B cell (primary cell): ENCODE measurements around the gene ESPNL. TPM values are rescaled to one million over a fixed set of nuclear protein-coding genes. Genes with fewer than 3 reads are reported as not detected.

Experiments
- ATAC-seq: fragments of 200-7000 bp; cut with Tn5 transposase; one replicate; pipeline ENCODE4 v1.10.0; 2021; ENCODE audit warnings: low read depth, mild to moderate bottlenecking, moderate number of reproducible peaks, moderate library complexity
- CTCF ChIA-PET: fragments of 350-600 bp; sonication (Branson Sonifier 250); formaldehyde crosslinking; loops from one replicate; lab custom pipeline; 2021; ENCODE audit warnings: antibody characterized with exemption, inconsistent platforms; lab: Charles Lee
- POLR2A ChIA-PET: fragments of 350-600 bp; sonication (Branson Sonifier 250); formaldehyde crosslinking; loops from one replicate; lab custom pipeline; 2021; ENCODE audit warnings: antibody characterized with exemption; lab: Charles Lee
- DNase-seq: peaks from one replicate; pipeline ENCODE4 v3.0.0; 2013
- H2AFZ ChIP-seq: 2 replicates; pipeline ENCODE4 v1.6.1; 2012; ENCODE audit warnings: mild to moderate bottlenecking, low read depth, low read length; ENCODE audit not compliant: insufficient read depth, poor library complexity, severe bottlenecking
- H3K27ac ChIP-seq, 2 donors: 1 replicate in 1 of 2; 2 replicates in 1 of 2; pipeline ENCODE4 v1.5.1; 2012 to 2013; ENCODE audit warnings: low read length in 2 of 2, mild to moderate bottlenecking in 2 of 2, moderate library complexity in 1 of 2
- H3K27me3 ChIP-seq, 4 experiments: fragments of 200-600 bp in 1 of 4; sonication (generic) in 1 of 4; replicated peaks in 1 of 4; 1 replicate in 2 of 4; 2 replicates in 2 of 4; pipeline versions ENCODE4 v1.6.1 to v1.7.0; 2013 to 2016; ENCODE audit warnings: low read length in 3 of 4, mild to moderate bottlenecking in 2 of 4, mixed read lengths in 1 of 4, moderate library complexity in 1 of 4; ENCODE audit not compliant: insufficient read depth in 4 of 4, control insufficient read depth in 3 of 4; ENCODE audit errors: control extremely low read depth in 1 of 4
- H3K36me3 ChIP-seq, 2 experiments: replicated peaks in 1 of 2; 1 replicate in 1 of 2; 2 replicates in 1 of 2; pipeline versions ENCODE4 v1.6.1 to v1.7.1; 2013; ENCODE audit warnings: low read length in 1 of 2; ENCODE audit not compliant: insufficient read depth in 2 of 2, control insufficient read depth in 1 of 2; ENCODE audit errors: control extremely low read depth in 1 of 2, extremely low read depth in 1 of 2
- H3K4me1 ChIP-seq, 2 donors: fragments of 200-600 bp in 1 of 2; sonication (generic) in 1 of 2; 1 replicate in 1 of 2; 2 replicates in 1 of 2; pipeline versions ENCODE4 v1.5.1 to v1.6.1; 2013 to 2017; ENCODE audit warnings: low read length in 2 of 2; ENCODE audit not compliant: control insufficient read depth in 2 of 2, insufficient read depth in 2 of 2
- H3K4me2 ChIP-seq: replicated peaks from 2 replicates; pipeline ENCODE3; 2012; ENCODE audit warnings: mild to moderate bottlenecking, low read depth, low read length; ENCODE audit not compliant: poor library complexity, severe bottlenecking
- H3K4me3 ChIP-seq, 5 experiments: fragments of 200-600 bp in 1 of 5; sonication (generic) in 1 of 5; 1 replicate in 3 of 5; 2 replicates in 2 of 5; pipeline versions ENCODE4 v1.5.1 to v1.7.0; 2011 to 2016; ENCODE audit warnings: low read length in 4 of 5, mild to moderate bottlenecking in 4 of 5, low read depth in 2 of 5, control low read depth in 1 of 5, moderate library complexity in 1 of 5; ENCODE audit not compliant: insufficient read depth in 1 of 5; ENCODE audit errors: control extremely low read depth in 1 of 5, extremely low read depth in 1 of 5
- H3K79me2 ChIP-seq: fragments of 200-600 bp; sonication (generic); one replicate; pipeline ENCODE4 v1.6.0; 2016; ENCODE audit warnings: low read length; ENCODE audit not compliant: control insufficient read depth, insufficient read depth
- H3K9ac ChIP-seq: fragments of 200-600 bp; sonication (generic); 2 replicates; pipeline ENCODE4 v1.6.1; 2017; ENCODE audit warnings: mild to moderate bottlenecking, low read length, moderate library complexity
- H3K9me3 ChIP-seq, 3 donors: one replicate each; pipeline versions ENCODE4 v1.6.1 to v1.7.1; 2013; ENCODE audit warnings: low read length in 2 of 3; ENCODE audit not compliant: control insufficient read depth in 2 of 3, insufficient read depth in 1 of 3; ENCODE audit errors: control extremely low read depth in 1 of 3
- H4K20me1 ChIP-seq: 2 replicates; pipeline ENCODE4 v1.6.0; 2012; ENCODE audit warnings: mild to moderate bottlenecking, low read length; ENCODE audit not compliant: insufficient read depth, control insufficient read depth, poor library complexity, severe bottlenecking
- H3K27ac Mint-ChIP-seq: one replicate; pipeline ENCODE4 v1.8.0; 2021; ENCODE audit warnings: mixed read lengths
- H3K27me3 Mint-ChIP-seq: one replicate; pipeline ENCODE4 v1.8.0; 2021; ENCODE audit warnings: mixed read lengths
- H3K4me1 Mint-ChIP-seq: one replicate; pipeline ENCODE4 v1.8.0; 2021; ENCODE audit warnings: mixed read lengths
- H3K4me3 Mint-ChIP-seq: one replicate; pipeline ENCODE4 v1.8.0; 2021; ENCODE audit warnings: mixed read lengths
- H3K9me3 Mint-ChIP-seq: one replicate; pipeline ENCODE4 v1.8.0; 2022; ENCODE audit warnings: mixed read lengths; ENCODE audit not compliant: insufficient read depth
- EZH2 ChIP-seq: IDR thresholded peaks from 2 replicates; pipeline ENCODE4 v1.6.1; 2012; ENCODE audit warnings: borderline replicate concordance, low read depth, mild to moderate bottlenecking, moderate library complexity, low read length; ENCODE audit not compliant: insufficient read depth, poor library complexity, severe bottlenecking
- WGBS: methylation state at CpG from one replicate; pipeline ENCODE4 v1.1.5; 2013; ENCODE audit warnings: missing lambda C conversion rate; ENCODE audit not compliant: insufficient coverage; 5-methylcytosine and 5-hydroxymethylcytosine counted together
- intact Hi-C: fragments of 100-400 bp; cut with micrococcal nuclease; formaldehyde crosslinking; loops from one replicate; pipeline ENCODE4 v1.10.0; 2022
- polyA plus RNA-seq: library from polyadenylated mRNA; depleted of rRNA; stranded (reverse); fragments of >200 nt; gene quantifications from 2 replicates; pipeline ENCODE4 v1.2.3, GENCODE V29; 2012
- total RNA-seq, 2 donors: library from RNA; stranded (reverse); fragments of 120-200 nt in 1 of 2; gene quantifications; 1 replicate in 1 of 2; 2 replicates in 1 of 2; pipeline versions ENCODE4 v1.2.3 to v1.2.4, GENCODE V29; 2013 to 2022
- TF ChIP-seq, protein P1 (sequence below): fragments of 200-600 bp; IDR thresholded peaks from one replicate; pipeline ENCODE4 v1.8.0; 2022; ENCODE audit warnings: antibody characterized with exemption, mild to moderate bottlenecking

ESPNL gene
- total and polyA plus RNA-seq, 2 donors (not counting 1 experiment from before 2014, with no cell fraction given), result 1.6 to 2.5 TPM

DNA sequence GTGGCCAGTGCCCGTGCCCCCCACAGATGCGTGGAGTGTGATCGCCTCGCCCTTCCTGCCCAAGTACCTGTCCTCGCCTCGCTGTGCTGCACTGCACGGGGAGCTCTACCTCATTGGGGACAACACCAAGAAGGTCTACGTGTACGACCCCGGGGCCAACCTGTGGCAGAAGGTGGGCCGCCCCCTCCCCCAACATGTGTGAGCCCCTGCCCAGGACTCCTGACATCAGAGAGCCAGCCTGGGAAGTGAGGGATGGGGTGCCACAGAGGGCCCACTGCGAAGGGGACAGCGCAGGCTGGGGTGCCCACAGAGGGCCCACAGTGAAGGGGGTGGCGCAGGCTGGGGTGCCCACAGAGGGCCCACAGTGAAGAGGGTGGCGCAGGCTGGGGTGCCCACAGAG is 48.8 kb downstream of the ESPNL start:
- no peak overlapping the region for H3K4me3 Mint-ChIP-seq
- CTCF ChIA-PET, result no interaction called here

DNA sequence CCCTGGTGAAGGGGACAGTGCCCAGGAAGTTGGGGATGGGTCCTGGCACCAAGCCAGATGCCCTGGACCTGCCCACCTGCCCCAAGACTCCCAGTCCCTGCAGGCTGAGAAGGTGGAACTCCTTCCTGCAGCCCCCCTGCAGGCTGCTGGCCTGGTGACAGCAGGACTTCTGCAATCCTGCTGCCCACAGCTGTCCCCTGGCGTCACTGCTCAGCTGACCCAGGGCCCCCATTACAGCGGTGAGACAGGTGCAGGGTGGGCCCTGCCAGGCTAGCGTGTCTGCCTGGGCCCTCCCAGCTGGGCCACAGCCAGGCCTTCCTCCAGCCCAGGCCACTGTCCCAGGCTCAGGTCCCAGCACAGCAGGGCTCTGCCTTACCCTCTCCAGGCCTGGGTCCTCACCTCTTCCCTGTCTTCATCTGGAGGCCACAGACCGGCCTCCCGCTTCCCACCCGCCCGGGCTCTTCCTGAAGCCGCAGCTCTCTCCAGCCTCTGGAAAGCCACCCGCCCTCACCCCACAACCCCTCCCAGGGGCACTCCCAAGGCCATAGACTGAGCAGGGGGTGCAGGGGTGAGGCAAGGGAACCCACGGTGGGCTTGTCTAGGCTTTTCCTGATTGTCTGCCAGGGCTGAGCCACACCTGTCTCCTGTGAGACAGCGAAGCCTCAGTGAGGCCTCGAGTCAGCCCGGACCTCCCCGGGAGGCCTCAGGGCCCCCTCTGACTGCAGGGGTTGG is 49.9 kb downstream of the ESPNL start:
- Histone ChIP-seq H3K36me3 (no peaks in the 10 kb centered on the region), H3K4me3 (no peak overlapping the region), H4K20me1 (no peaks in the 10 kb centered on the region), H3K27me3 (no peaks in the 10 kb centered on the region), H3K27ac (no peak overlapping the region), H2AFZ (no peak overlapping the region), H3K4me2 (no peak overlapping the region), H3K79me2 (no peaks in the 10 kb centered on the region), H3K9me3 (peaks cover 0 to 10% (median 0%) of the 10 kb centered on the region in 3 donors), H3K4me1 (no peaks in the 10 kb centered on the region), H3K9ac (no peak overlapping the region)
- no peaks in the 10 kb centered on the region for H3K9me3 Mint-ChIP-seq
- no peaks in the 10 kb centered on the region for H3K4me1 Mint-ChIP-seq
- intact Hi-C loops, result no loop called here
- POLR2A ChIA-PET, result no interaction called here
- H3K27me3 Mint-ChIP-seq, result no peaks in the 10 kb centered on the region
- no peak overlapping the region for H3K4me3 Mint-ChIP-seq
- WGBS, result 80% methylated on average over 14 of the region's 14 CpGs
- CTCF ChIA-PET, result no interaction called here
- no peak for TF ChIP-seq EZH2
- TF ChIP-seq, protein P1, sequence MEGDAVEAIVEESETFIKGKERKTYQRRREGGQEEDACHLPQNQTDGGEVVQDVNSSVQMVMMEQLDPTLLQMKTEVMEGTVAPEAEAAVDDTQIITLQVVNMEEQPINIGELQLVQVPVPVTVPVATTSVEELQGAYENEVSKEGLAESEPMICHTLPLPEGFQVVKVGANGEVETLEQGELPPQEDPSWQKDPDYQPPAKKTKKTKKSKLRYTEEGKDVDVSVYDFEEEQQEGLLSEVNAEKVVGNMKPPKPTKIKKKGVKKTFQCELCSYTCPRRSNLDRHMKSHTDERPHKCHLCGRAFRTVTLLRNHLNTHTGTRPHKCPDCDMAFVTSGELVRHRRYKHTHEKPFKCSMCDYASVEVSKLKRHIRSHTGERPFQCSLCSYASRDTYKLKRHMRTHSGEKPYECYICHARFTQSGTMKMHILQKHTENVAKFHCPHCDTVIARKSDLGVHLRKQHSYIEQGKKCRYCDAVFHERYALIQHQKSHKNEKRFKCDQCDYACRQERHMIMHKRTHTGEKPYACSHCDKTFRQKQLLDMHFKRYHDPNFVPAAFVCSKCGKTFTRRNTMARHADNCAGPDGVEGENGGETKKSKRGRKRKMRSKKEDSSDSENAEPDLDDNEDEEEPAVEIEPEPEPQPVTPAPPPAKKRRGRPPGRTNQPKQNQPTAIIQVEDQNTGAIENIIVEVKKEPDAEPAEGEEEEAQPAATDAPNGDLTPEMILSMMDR, result no peak
- DNase-seq, result no peak
- no peak for ATAC-seq
- no peak overlapping the region for H3K27ac Mint-ChIP-seq

More for the DNA sequence above, 48.8 kb downstream of the ESPNL start:
- intact Hi-C loops, result no loop called here
- no peak overlapping the region for H3K27ac ChIP-seq
- H3K9me3 ChIP-seq, result peaks cover 0 to 4% (median 0%) of the 10 kb centered on the region in 3 donors
- ATAC-seq, result no peak
- Mint-ChIP-seq H3K27me3 (no peaks in the 10 kb centered on the region), H3K27ac (no peak overlapping the region), H3K9me3 (no peaks in the 10 kb centered on the region), H3K4me1 (no peaks in the 10 kb centered on the region)
- H3K27me3 ChIP-seq, result no peaks in the 10 kb centered on the region
- TF ChIP-seq, protein P1, result no peak
- TF ChIP-seq EZH2, result no peak
- no peak overlapping the region for H3K9ac ChIP-seq
- H2AFZ ChIP-seq, result no peak overlapping the region
- no peak overlapping the region for H3K4me3 ChIP-seq
- no peaks in the 10 kb centered on the region for H4K20me1 ChIP-seq
- H3K79me2 ChIP-seq, result no peaks in the 10 kb centered on the region
- no peaks in the 10 kb centered on the region for H3K4me1 ChIP-seq
- POLR2A ChIA-PET, result no interaction called here
- no peak for DNase-seq
- no peak overlapping the region for H3K4me2 ChIP-seq
- H3K36me3 ChIP-seq, result no peaks in the 10 kb centered on the region
- WGBS, result 91% methylated on average over 14 of the region's 15 CpGs
